ENCODE results near the gene STIM2.

DNA sequence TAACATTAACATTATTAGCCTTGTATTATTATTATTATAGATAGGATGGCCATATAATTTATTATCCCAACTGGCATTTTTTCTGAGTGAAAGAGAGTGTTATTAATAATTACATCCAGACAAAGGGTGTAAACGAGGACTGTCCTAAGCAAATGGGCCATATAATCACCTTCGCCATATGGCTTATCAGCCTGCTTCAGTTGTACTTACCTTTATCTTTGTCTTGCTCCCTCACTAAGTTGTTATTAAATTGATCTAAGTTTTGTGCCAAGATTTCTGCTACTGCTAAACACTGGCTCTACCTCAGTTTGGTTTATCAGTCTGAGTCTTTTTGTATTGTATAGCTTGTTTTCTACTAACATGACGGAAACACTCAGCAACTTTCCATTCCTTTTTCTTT, 76.9 kb downstream of the STIM2 start:
- TF ChIP-seq, protein P1, sequence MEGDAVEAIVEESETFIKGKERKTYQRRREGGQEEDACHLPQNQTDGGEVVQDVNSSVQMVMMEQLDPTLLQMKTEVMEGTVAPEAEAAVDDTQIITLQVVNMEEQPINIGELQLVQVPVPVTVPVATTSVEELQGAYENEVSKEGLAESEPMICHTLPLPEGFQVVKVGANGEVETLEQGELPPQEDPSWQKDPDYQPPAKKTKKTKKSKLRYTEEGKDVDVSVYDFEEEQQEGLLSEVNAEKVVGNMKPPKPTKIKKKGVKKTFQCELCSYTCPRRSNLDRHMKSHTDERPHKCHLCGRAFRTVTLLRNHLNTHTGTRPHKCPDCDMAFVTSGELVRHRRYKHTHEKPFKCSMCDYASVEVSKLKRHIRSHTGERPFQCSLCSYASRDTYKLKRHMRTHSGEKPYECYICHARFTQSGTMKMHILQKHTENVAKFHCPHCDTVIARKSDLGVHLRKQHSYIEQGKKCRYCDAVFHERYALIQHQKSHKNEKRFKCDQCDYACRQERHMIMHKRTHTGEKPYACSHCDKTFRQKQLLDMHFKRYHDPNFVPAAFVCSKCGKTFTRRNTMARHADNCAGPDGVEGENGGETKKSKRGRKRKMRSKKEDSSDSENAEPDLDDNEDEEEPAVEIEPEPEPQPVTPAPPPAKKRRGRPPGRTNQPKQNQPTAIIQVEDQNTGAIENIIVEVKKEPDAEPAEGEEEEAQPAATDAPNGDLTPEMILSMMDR (IDR thresholded peaks at IDR 0.05 in 4 of 5, conservative IDR thresholded peaks at IDR 0.05 in 1 of 5): no peak
- no peak for TF ChIP-seq POLR2A (IDR thresholded peaks at IDR 0.05)

All from gastrocnemius medialis (tissue), 4 donors.